GM19397 (cell line): ENCODE measurements around the gene GSE1.

ENCODE experiments used
- ATAC-seq: cut with Tn5 transposase; IDR thresholded peaks from one replicate; pipeline ENCODE4 v1.9.1; 2021; ENCODE audit warnings: mild to moderate bottlenecking, moderate library complexity; ENCODE audit not compliant: unreplicated experiment

The GSE1 gene

DNA sequence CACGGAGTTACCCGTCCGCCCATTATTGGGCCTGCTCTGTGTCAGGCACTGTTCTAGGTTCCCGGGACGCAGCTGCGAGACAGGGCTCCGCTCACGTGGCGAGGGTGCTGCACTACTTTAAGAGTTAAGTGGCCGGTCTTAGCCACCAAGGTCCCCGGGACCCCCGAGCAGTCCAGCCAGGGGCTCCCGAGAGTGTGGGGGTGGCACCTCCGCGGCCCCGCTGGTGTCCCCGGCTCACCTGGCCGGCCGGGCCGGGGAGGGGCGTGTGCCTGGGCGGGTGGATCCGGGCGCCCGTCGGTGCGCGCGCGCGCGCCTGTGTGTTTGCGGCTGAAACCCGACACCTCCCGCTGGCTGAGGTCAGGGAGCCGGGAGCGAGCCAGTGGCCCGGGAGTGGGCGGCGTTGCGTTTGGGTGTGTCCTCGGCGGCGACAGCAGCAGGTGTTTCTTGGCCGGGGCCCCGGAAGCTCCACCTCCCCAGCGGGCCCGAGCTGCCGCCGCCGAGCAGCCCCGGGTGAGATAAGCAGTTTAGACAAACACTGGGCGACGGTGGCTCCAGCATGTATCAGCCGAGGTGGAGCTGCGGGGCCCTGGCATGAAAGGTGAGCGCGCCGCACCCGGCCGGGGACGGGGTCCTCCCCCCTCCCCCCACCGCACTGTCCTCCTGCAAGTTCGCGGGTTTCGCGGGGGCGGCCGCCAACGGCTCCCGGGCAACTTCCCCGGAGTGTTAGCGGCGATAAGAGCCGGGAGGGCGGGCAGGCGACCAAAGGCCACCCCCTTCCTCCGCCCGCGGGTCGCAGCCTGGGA, at the start of gene GSE1:
TSS of gene GSE1 (plus strand) at position 522 of the 803 bp plus-strand sequence. CDS start at position 592, 70 bp downstream.
- peak; percentile 36 for ATAC-seq

DNA sequence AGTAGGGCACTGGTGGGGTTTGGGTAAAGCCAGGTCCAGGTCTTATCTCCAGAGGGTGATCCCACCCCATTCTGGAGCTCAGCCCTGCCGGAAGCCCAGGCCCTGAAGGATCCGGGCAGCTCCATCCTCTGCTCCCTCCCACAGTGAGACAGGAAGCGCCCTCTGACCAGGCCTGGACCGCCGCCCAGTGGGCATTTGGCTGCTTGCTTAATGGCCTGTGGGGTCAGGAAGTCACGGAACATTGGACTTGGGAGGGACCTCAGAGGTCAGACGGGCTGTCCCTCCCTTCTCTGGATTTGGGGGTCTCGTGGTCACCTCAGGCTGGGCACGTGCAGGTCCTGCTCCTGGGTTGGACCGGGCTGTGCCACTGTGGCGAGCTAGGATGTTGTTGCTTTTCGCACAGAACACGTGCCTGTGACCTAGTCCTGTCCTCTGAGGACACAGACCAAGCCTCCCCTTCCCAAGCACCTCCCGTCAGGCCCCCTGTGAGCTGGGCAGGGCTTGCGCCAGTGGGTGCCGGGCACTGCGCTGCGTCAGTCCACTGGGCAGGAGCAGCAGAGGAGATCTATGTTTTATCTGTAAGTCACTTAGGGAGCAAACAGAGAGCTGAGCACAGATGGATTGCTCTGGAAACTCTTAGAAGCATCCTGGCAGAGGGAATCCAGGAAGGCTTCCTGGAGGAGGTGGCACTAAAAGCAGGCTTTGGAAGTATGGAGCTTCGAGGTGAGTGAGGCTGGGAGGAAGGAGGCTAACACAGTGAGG, 49.4 kb upstream of the GSE1 start:
- ATAC-seq = no peak

DNA sequence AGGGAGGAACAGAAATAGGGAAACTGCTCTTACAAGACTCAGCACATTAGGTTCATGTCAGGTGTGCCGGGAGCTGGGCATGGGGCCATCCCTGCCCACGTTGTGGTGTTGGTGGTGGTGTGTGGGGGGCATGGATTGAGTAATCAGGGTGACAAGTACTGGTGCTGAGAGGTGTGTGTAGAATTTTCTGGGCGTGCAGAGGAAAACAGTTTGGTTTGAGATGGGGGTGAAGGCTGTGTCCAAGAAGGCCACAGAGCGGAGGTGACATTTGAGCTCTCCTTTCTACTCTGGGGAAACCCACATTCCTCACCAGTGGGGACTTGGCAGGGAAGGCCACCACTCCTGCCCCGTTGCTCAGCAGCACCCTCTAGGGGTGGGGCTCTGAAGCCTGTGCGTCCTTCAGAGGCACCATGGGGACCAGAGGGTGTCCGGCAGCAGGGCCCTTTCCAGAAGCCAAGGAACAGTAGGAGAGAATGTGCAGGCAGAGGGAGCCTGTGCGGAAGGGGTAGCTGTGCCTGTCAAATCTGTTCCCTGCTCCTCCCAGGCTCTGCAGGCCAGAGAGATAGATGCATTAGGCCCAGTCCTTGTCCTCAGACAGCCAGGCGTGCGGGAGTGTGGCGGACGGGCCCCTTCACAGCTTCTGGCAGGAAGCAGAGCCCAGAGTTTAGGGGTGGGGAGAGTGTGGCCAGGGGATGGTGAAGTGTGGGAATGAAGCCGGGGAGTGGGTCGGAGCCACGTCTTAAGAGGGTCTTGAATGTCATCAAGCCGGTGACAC, 48.7 kb upstream of the GSE1 start:
- ATAC-seq = no peak

DNA sequence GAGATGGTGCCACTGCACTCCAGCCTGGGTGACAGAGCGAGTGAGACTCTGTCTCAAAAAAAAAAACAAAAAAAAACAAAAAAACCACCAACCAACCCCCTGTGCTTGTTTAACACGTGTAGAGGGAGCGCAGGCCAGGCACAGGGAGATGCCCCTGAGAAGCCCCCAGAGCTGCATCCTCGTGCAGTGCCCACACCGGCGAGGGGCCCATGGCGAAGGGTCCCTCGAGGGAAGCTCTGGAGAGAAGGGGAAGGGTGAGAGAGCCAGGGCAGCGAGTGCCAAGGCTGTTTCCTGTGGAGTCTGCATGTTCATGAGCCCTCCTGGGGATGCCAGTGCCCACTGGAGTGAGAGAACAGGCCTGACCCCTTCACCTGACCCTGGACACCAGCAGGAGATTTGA, 47.8 kb upstream of the GSE1 start:
- ATAC-seq = no peak

DNA sequence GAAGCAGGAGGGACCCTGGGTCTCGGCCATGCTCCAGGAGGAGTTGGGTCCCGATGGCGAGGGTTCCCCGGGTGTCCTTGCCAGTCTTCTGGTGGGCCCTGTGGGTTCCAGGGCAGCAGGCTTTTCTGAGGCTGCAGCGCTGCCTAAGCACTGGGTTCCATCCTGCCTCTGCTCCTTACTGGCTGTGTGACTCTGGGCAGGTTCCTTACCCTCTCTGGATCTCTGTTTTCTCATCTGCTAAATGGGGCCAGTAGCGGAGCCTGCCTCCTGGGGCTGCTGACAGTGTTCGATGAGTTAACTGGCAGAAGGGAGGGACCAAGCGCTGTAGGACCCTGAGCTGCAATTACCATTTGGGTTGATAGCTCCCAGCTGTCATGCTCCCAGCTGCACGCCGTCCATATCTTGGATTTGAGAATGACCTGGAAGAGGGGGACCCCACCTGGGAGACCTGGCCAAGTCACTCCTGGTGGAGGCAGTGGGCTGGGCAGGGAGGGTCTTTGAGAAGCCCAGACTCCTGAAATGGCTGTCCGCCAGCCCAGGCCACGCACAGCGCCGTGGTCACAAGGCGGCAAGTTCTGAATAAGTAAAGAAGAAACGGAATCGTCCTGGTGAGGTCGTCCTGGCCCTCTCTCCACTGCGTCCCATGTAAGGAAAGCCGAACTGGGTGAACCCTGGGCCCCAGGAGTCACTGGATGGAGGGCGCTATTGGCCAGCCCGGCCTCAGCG, 47.2 kb upstream of the GSE1 start:
- no peak for ATAC-seq

DNA sequence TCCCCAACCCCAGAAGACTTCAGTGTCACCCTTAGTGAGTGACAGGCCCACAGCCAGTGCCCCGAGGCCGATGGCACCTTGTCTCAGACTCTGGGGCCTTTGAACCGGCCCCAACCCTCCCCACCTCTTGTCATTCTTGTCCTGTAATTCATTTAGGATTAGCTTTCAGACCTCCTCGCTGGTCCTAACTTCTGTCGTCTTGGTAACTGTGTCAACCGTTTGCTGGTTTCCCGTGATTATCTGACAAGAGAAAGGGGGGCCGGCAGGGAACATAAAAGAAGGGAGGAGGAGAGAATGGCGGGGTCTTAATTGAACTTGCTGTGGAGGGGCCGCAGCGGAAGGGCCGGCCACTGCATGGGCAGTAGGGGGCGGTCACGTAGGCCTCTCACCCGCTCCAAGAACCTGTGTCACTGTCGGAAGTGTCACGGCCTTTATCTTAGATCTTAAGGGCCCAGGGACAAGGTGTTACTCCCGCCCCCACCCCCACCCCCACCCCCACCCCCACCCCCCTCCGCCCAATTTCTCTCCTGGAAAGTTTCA, 46.5 kb upstream of the GSE1 start:
- no peak for ATAC-seq

DNA sequence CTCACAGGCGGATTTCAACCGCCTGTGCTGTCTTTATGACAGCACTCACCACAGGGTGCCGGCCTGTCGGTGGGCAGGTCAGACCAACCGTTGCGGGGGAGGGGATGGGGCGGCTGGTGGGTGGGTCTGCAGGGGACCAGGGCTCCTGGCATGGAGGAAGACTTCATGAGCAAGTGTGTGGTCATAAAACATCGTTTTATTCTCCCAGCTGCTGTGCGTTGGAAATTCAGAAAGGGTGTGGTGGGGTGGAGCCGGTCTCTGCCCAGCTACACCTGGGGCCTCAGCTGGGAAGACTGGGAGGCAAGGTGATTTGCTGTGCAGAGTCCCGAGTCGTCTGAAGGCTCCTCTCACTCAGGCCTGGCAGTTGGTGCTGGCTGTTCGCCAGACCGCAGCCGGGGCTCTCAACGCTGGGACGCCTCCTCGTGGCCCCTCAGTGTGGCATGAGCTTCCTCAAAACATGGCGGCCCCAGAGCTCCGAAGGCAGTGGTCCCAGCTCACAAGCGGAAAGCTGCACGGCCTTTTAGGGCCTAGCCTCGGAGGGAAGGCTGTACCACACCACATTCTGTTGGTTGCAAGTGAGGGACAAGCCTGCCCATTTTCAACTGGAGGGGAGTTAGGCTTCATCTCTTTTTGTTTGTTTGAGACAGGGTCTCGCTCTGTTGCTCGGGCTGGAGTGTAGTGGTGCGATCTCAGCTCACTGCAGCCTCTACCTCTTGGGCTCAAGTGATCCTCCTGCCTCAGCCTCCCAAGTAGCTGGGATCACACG, 45.8 kb upstream of the GSE1 start:
- no peak for ATAC-seq

DNA sequence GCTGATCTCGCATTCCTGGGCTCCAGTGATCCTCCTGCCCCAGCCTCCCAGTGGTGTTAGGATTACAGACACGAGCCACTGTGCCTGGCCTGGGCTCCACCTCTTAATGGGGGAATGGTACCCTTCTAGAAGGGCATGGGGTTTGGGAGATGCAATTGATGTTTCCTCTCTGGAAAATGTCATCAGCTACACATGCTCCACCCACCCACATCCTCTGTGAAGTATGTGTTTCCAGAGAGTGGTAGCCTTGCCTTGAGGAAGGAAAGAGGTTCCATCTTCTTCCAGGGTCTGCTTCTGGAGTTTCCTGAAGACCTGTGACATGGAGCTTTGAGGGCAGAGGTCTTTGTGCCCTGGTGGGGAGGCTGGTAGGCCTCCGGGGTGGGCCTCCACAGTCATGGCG, 45.2 kb upstream of the GSE1 start:
- no peak for ATAC-seq

DNA sequence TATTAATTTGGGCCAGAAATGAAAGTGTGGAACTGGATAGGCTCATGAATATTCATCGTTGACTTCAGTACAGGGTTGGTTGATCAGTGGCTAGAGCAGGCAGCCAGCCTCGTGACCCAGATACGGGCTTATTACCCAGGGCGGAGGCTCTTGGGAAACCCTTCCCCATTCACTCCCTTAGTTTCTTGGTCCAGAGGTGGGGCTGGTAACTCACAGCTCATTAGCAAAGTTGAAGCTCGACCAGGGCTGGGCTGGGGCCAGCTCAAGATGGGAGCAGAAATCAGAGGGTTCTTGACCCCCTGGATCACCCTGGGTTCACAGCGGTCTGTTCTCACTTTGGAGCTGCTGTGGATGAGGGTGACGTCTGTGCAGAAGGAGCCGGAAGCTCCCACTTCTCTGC, 44.6 kb upstream of the GSE1 start:
- no peak for ATAC-seq

DNA sequence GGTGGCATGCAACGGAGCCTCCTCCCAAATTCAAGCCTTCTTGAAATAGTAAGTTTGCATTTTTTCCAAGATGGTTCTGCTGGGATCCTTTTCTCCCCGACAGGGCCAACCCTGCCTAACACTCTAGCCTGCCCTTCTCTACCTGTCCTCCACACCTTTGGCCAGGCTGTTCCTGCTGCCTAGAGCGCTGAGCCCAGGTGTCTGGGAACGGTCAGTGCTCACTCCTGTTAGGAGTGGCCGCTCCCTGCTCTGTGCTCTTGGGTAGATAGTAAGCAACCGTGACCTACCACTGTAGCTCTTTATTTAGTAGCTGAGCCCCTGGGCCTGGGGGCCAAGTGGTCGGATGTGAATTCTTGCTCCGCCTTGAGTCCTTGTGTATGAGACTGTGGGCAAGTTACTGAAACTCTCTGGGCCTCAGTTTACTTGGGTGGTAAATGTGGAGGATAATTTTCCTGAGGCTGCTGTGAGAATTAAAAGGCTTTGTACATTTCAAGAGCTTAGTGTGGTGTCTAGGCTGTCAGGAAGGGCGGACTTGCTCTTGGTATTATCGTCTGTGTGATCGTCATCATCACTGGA, 44.0 kb upstream of the GSE1 start:
- no peak for ATAC-seq

DNA sequence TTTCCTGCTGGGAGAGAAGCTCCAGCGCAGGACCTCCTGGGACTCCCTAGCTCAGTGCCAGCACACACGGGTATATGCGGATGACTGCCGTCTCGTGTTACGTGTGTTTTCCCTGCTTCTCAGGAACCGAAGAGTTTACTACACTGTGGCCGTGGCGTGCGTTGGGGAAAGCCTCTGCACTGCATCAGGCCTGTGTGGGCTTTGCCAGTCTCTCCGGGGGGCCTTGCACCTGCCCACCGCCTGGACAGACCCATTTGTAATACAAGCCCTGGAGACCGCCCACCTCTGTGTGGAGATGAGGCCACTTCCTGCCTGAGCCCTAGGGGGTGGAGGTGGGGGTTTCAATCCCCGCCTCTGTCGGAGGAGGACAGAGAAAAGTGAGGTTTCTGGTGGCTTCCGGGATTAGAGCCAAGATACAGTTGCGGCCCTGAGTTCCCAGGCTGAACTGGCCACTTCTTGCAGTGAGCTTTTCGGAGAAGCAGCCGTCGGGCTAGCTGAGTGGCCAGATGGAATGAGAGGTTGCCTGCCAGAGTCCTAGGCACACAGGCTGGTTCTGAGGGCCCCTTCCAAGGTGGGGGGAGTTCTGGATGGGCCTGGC, 43.4 kb upstream of the GSE1 start:
- peak; percentile 59 for ATAC-seq

DNA sequence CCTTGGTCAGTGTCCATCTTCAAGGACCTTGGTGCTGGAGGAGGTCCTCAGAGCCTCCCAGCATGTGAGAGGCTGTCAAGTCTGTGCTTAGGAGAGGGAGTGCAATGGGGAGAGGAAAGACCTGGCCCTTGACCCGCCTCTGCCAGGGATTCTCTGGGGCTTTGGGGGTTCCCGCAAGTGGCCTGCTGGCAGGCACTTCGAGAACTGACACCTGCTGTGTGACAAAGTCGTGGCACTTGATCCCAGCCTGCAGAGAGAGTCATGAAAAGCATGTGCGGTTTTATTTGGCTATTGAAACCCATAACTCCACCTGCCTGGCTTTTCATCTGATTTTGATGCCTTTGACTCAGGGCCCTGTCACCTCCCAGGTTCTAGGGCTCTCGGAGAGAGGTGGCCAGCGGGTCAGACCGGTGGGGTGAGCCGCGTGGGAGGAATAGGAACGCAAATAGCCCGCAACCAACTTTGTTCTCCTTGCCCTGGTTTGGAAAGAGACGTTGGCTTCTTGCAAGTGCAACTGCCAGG, 42.8 kb upstream of the GSE1 start:
- ATAC-seq = peak; percentile 26

DNA sequence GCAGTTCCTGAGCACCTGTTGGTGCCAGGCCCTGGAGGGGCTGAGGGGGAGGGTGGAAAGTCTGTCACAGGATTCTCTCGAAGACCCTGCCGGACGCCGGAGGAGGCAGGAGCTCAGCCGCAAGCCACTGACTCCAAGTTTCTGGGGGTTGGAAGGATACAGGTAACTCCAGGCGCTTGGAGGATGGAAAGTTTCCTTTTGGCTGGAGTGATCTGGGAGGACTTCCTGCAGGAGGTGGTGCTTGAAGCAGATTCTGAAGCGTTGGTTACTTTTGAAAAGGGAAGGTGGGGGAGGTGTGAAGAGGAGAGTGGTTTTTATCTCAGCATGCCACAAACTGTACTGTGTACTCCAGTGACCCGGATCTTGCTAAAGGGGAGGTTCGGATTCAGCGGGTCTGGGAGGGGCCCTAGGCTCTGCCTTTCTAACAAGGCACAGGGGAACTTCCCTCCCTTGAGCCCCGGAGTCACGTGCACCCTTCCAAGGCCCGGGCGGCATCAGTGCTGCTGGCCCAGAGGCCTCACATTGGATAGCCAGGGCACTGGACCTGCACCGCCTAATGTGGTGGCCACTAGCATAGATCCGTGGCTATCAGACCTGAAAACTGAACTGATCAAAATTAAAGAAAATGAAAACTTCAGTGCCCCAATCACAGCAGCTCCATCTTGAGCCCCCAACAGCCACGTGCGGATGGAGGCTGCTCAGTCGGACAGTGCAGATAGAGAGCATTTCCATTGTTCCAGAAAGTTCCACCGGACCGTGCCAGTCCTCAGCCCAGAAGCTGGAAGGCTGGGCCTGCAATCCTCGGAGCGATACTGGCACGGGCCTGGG, 42.2 kb upstream of the GSE1 start:
- ATAC-seq = peak; percentile 32

DNA sequence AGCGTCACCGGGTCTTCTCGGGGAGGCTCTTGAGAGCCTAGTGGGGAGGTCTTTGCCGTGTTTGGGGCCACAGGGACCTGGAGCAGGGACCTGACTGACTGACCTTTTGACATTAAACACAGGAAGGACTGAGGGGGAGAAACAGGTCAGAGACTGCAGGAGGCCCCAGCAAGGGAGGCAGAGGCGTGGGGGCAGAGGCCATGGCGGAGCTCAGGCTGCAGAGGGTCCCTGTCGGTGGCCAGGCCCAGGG, 41.6 kb upstream of the GSE1 start:
- ATAC-seq = no peak

DNA sequence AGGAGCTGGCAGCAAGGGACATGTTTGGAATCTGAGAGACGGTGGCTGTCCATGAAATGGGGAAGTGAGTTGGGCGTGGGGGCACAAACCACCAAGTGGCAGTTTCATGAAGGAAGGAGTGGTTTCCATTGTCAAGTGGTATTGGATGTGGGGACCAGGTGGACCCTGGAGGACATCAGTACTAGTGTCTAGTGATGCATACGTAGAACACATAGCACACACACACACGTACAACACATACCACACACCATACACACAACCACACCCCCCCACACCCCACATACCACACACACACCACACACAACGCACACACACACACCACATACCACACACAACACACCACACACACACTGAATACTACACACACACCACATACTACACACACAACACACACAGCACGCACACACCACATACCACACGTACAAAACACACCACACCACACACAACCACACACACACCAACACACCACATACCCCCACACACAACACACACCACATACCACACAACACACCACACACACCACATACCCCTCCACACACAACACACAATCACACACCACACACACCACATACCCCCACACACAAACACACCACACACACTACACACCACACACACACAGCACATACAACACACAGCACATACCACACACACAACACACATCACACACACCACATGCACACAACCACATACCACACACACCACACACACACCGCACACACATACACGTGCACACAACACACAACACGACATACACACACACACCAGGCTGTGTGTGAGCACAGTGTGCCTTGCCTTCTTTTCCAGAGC, 41.1 kb upstream of the GSE1 start:
- no peak for ATAC-seq

DNA sequence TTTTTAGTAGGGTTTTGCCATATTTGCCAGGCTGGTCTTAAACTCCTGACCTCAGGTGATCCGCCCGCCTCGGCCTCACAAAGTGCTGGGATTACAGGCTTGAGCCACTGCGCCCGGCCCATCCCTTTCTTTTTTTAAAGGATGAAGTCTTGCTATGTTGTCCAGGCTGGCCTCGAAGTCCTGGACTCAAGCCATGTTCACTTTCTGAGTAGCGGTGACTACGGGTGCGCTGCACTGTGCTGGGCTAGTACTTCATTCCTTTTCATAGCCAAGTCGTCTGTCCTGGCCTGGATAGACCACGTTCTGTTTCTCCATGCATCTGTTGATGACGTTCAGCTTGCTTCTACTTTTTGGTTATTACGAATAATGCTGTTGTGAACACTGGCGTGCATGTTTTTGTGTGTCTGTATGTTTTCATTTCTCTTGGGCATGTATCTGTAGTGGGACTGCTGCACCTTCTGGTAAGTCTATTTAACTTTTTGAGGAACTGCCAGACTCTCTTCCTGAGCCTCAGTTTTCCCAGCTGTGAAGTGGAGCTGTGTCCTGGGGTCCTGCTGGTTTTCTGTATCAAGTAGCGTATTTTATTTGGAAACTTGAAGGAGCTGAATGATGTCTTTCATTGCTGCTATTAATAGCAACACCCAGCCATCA, 40.0 kb upstream of the GSE1 start:
- no peak for ATAC-seq
